Breast epithelium (tissue), 3 donors: ENCODE data around the gene LRP3.

ENCODE experiments used
- POLR2A ChIP-seq: fragments of 450-650 bp; IDR thresholded peaks from one replicate; pipeline ENCODE4 v1.6.1; 2016; ENCODE audit warnings: antibody characterized with exemption, mild to moderate bottlenecking, moderate library complexity
- POLR2AphosphoS5 ChIP-seq, 3 donors: sonication (generic); formaldehyde crosslinking; IDR thresholded peaks; one replicate each; pipeline ENCODE4 v1.6.1; 2017; ENCODE audit warnings: antibody characterized with exemption in 3 of 3
- TF ChIP-seq, protein P1 (sequence below), 3 donors: fragments of 450-650 bp; IDR thresholded peaks; one replicate each; pipeline ENCODE4 v1.5.1; 2016 to 2017; ENCODE audit warnings: antibody characterized with exemption in 3 of 3, mild to moderate bottlenecking in 3 of 3, moderate library complexity in 3 of 3

- TF ChIP-seq, protein P1, sequence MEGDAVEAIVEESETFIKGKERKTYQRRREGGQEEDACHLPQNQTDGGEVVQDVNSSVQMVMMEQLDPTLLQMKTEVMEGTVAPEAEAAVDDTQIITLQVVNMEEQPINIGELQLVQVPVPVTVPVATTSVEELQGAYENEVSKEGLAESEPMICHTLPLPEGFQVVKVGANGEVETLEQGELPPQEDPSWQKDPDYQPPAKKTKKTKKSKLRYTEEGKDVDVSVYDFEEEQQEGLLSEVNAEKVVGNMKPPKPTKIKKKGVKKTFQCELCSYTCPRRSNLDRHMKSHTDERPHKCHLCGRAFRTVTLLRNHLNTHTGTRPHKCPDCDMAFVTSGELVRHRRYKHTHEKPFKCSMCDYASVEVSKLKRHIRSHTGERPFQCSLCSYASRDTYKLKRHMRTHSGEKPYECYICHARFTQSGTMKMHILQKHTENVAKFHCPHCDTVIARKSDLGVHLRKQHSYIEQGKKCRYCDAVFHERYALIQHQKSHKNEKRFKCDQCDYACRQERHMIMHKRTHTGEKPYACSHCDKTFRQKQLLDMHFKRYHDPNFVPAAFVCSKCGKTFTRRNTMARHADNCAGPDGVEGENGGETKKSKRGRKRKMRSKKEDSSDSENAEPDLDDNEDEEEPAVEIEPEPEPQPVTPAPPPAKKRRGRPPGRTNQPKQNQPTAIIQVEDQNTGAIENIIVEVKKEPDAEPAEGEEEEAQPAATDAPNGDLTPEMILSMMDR (IDR thresholded peaks at IDR 0.05), result no peak
- TF ChIP-seq POLR2AphosphoS5 (IDR thresholded peaks at IDR 0.05) (no peak), POLR2A (no peak)
Observed at GRCh38 chr19:33199441-33200265, 5.5 kb downstream of the LRP3 start.
